GM19351 (cell line): Measurements from ENCODE around the gene SPINK5.

ENCODE experiments used
- ATAC-seq: cut with Tn5 transposase; IDR thresholded peaks from one replicate; pipeline ENCODE4 v1.9.1; 2021; ENCODE audit warnings: mild to moderate bottlenecking, moderate library complexity; ENCODE audit not compliant: unreplicated experiment

SPINK5 gene

DNA sequence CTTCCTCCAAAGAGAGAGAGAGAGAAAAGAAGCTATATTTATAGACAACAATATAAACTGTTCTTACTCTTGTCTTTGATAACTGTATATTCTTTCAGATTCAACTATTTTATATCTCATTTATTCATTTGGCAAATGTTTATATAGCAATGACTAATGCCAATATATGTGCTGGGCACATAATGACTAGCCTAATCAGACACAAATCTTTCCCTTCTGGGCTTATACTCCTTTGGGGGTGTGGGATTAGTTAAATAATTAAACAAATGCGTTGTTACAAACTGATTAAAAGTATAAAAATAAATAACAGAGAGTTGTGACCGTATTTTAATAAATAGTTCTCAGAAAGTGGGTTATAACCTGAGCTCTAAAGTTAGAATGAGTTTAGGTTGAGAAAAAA, 108.6 kb downstream of the SPINK5 start:
- ATAC-seq: no peak

DNA sequence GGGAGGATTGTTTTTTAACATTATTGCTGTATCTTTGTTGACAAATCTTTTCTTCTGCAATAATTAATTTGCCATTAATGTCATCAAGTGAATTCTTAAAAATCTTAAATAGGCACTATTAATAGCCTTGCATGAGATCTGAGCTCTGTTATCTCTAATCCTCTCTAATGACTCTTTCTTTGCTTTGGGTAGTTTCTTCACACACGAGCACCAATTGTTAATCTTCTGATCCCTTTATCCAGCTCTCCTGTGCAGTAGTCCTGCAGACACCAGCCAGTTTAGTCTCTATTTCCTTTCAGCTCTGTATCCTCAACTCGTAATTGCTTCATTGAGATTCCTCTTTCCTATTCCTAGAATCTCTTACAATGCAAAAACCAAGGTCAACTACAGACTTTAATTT, 112.7 kb downstream of the SPINK5 start:
- ATAC-seq: no peak

DNA sequence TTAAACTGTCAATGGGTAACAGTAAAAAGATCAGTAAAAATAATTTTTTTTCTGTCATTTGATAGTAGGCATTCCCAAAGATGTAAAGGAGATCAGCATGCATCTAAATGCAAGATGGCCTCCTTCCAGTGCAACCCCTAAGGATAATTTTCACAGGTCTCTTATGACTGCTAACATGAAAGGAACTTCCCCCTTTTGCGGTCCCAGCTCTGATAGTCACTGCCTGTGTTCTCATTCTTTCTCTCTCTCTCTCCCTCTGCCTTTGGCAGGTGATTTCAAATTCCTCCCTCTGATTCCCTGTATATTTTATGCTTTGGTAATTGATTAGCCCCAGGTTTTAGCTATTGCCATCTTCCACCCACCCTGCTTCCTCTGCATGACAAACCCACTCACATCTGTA, 113.4 kb downstream of the SPINK5 start:
- ATAC-seq: no peak

GRCh38 chr5:148179234-148179824, 115.5 kb downstream of the SPINK5 start:
- peak; percentile 85 for ATAC-seq

GRCh38 chr5:148186248-148187003, 122.6 kb downstream of the SPINK5 start:
- ATAC-seq: peak; percentile 80
